ENCODE measurements around the gene SFMBT1.

Gene SFMBT1

DNA sequence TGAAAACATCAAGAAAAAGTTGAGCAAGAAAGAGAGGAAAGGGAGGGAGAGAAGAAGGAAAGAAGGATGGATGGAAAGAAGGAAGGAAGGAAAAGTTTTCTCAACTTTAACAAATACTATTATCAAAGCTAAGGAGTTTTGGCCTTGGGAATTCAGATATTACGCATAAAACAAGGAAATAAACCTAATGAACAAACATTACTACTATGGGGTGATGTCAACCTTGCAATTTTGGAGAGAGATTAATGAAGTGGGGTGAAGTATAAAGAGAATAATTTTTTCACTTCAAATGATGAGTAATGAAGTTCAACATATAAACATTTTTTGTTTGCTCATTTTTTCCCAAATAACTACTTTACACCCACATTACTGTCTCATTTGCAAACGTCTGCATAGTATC is 55.2 kb downstream of the SFMBT1 start:
- Histone ChIP-seq H3K9me2 (ENCODE audit: low read depth, low read length) (no peaks in the 10 kb centered on the region), H3K4me1 (ENCODE audit: insufficient read depth, low read length, severe bottlenecking) (peaks cover 13% of the 10 kb centered on the region), H3K9me3 (ENCODE audit: low read length) (no peaks in the 10 kb centered on the region), H3K27ac (ENCODE audit: low read depth, low read length, poor library complexity, severe bottlenecking) (no peak overlapping the region), H4K20me1 (ENCODE audit: insufficient read depth, low read length) (no peaks in the 10 kb centered on the region), H3K4me2 (ENCODE audit: low read length) (no peak overlapping the region), H3F3A (ENCODE audit: insufficient read depth, low read length) (no peaks in the 10 kb centered on the region), H3K36me3 (ENCODE audit: insufficient read depth, low read length) (no peaks in the 10 kb centered on the region), H3K9ac (ENCODE audit: low read length) (no peak overlapping the region), H3K27me3 (ENCODE audit: insufficient read depth, low read length) (no peaks in the 10 kb centered on the region), H3K4me3 (ENCODE audit: low read depth, low read length, poor library complexity, severe bottlenecking) (no peak overlapping the region), H3K79me2 (ENCODE audit: insufficient read depth, low read length) (0 out of 2 replicates have a peak, but pooled peaks cover 6% of the 10 kb centered on the region), H2AFZ (ENCODE audit: low read length) (no peak overlapping the region)
- TF ChIP-seq, protein P1, sequence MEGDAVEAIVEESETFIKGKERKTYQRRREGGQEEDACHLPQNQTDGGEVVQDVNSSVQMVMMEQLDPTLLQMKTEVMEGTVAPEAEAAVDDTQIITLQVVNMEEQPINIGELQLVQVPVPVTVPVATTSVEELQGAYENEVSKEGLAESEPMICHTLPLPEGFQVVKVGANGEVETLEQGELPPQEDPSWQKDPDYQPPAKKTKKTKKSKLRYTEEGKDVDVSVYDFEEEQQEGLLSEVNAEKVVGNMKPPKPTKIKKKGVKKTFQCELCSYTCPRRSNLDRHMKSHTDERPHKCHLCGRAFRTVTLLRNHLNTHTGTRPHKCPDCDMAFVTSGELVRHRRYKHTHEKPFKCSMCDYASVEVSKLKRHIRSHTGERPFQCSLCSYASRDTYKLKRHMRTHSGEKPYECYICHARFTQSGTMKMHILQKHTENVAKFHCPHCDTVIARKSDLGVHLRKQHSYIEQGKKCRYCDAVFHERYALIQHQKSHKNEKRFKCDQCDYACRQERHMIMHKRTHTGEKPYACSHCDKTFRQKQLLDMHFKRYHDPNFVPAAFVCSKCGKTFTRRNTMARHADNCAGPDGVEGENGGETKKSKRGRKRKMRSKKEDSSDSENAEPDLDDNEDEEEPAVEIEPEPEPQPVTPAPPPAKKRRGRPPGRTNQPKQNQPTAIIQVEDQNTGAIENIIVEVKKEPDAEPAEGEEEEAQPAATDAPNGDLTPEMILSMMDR (IDR thresholded peaks at IDR 0.05; ENCODE audit: low read length) = no peak
- TF ChIP-seq EZH2 (IDR thresholded peaks at IDR 0.05; ENCODE audit: borderline replicate concordance, low read length) = no peak

DNA sequence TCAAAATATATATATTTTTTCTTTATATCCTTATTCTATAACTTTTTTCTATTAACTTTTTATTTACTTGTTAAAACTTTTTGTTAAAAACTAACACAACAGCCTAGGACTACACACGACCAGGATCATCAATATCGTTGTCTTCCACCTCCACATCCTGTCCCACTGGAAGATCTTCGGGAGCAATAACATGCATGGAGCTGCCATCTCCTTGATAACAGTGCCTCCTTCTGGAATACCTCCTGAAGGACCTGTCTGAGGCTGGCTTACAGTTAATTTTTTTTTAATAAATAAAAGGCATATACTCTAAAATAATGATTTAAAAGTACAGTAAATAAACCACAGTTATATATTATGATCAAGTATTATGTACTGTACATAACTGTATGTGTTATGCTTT is 58.9 kb downstream of the SFMBT1 start:
- Histone ChIP-seq H3K79me2 (ENCODE audit: insufficient read depth, low read length) (0 out of 2 replicates have a peak, but pooled peaks cover 10% of the 10 kb centered on the region), H3F3A (ENCODE audit: insufficient read depth, low read length) (0 out of 2 replicates have a peak, but pooled peaks cover 9% of the 10 kb centered on the region), H3K4me1 (ENCODE audit: insufficient read depth, low read length, severe bottlenecking) (peaks cover 44% of the 10 kb centered on the region), H2AFZ (ENCODE audit: low read length) (no peak overlapping the region), H3K4me2 (ENCODE audit: low read length) (no peak overlapping the region), H3K36me3 (ENCODE audit: insufficient read depth, low read length) (no peaks in the 10 kb centered on the region), H3K4me3 (ENCODE audit: low read depth, low read length, poor library complexity, severe bottlenecking) (no peak overlapping the region), H3K9me2 (ENCODE audit: low read depth, low read length) (no peaks in the 10 kb centered on the region), H3K27me3 (ENCODE audit: insufficient read depth, low read length) (no peaks in the 10 kb centered on the region), H4K20me1 (ENCODE audit: insufficient read depth, low read length) (no peaks in the 10 kb centered on the region), H3K27ac (ENCODE audit: low read depth, low read length, poor library complexity, severe bottlenecking) (no peak overlapping the region), H3K9me3 (ENCODE audit: low read length) (no peaks in the 10 kb centered on the region), H3K9ac (ENCODE audit: low read length) (no peak overlapping the region)
- TF ChIP-seq EZH2 (IDR thresholded peaks at IDR 0.05; ENCODE audit: borderline replicate concordance, low read length) = no peak
- TF ChIP-seq, protein P1 (IDR thresholded peaks at IDR 0.05; ENCODE audit: low read length) = peak; percentile 45

DNA sequence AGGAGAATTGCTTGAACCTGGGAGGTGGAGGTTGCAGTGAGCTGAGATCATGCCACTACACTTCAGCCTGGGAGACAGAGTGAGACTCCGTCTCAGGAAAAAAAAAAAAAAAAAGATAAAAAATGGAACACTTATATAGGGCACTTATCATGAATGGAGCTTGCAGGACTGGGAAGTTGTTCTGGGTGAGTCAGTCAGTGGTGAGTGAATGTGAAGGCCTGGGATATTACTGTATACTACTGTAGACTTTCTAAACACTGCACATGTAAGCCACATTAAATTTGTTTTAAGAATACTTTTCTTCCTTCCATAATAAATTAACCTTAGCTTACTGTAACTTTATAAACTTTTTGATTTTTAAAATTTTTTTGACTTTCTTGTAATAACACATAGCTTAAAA is 59.8 kb downstream of the SFMBT1 start:
- no peaks in the 10 kb centered on the region for H3K9me3 ChIP-seq (ENCODE audit: low read length)
- H3K27ac ChIP-seq (ENCODE audit: low read depth, low read length, poor library complexity, severe bottlenecking) = no peak overlapping the region
- H4K20me1 ChIP-seq (ENCODE audit: insufficient read depth, low read length) = no peaks in the 10 kb centered on the region
- H3K4me3 ChIP-seq (ENCODE audit: low read depth, low read length, poor library complexity, severe bottlenecking) = no peak overlapping the region
- no peak for TF ChIP-seq EZH2 (IDR thresholded peaks at IDR 0.05; ENCODE audit: borderline replicate concordance, low read length)
- TF ChIP-seq, protein P1 (IDR thresholded peaks at IDR 0.05; ENCODE audit: low read length) = no peak
- H3K36me3 ChIP-seq (ENCODE audit: insufficient read depth, low read length) = no peaks in the 10 kb centered on the region
- H3K4me2 ChIP-seq (ENCODE audit: low read length) = no peak overlapping the region
- no peaks in the 10 kb centered on the region for H3K9me2 ChIP-seq (ENCODE audit: low read depth, low read length)
- no peaks in the 10 kb centered on the region for H3K27me3 ChIP-seq (ENCODE audit: insufficient read depth, low read length)
- H3K4me1 ChIP-seq (ENCODE audit: insufficient read depth, low read length, severe bottlenecking) = peaks cover 44% of the 10 kb centered on the region
- H3K79me2 ChIP-seq (ENCODE audit: insufficient read depth, low read length) = 0 out of 2 replicates have a peak, but pooled peaks cover 10% of the 10 kb centered on the region
- H3F3A ChIP-seq (ENCODE audit: insufficient read depth, low read length) = 0 out of 2 replicates have a peak, but pooled peaks cover 9% of the 10 kb centered on the region
- no peak overlapping the region for H3K9ac ChIP-seq (ENCODE audit: low read length)
- H2AFZ ChIP-seq (ENCODE audit: low read length) = no peak overlapping the region
